SU-DHL-6 (cell line): ENCODE measurements around the gene RETREG1.

Experiments
- EZH2phosphoT487 ChIP-seq: fragments of 200-600 bp; sonication (generic), shearing (Covaris generic); conservative IDR thresholded peaks from 2 replicates; pipeline ENCODE4 v1.6.1; 2018; ENCODE audit warnings: mild to moderate bottlenecking, antibody characterized with exemption, low read length, moderate library complexity, mixed read lengths
- TF ChIP-seq, protein P1 (sequence below): fragments of 200-600 bp; sonication (generic); IDR thresholded peaks from one replicate; pipeline ENCODE4 v1.5.1; 2017; ENCODE audit warnings: antibody characterized with exemption, mild to moderate bottlenecking, low read length, moderate library complexity; ENCODE audit not compliant: insufficient read depth, poor library complexity, severe bottlenecking

DNA sequence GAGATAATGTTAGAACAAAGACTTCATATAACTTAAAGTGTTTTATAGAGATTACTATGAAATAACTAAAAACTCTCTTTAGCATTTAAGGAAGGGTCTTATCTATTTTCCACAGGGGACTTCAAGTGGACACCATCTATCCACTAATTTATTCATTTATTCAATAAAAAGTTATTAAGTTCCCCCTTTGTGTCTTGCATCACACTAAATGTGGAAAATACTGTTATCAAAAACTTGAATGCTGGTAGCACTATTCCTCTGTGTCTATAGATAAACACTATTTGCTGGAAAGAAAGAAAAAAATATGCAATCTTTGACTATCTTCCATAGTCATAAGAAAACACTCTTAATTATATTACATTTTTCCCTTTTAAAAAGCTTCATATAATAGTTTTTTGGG lies 131.1 kb downstream of the RETREG1 start:
- TF ChIP-seq, protein P1, sequence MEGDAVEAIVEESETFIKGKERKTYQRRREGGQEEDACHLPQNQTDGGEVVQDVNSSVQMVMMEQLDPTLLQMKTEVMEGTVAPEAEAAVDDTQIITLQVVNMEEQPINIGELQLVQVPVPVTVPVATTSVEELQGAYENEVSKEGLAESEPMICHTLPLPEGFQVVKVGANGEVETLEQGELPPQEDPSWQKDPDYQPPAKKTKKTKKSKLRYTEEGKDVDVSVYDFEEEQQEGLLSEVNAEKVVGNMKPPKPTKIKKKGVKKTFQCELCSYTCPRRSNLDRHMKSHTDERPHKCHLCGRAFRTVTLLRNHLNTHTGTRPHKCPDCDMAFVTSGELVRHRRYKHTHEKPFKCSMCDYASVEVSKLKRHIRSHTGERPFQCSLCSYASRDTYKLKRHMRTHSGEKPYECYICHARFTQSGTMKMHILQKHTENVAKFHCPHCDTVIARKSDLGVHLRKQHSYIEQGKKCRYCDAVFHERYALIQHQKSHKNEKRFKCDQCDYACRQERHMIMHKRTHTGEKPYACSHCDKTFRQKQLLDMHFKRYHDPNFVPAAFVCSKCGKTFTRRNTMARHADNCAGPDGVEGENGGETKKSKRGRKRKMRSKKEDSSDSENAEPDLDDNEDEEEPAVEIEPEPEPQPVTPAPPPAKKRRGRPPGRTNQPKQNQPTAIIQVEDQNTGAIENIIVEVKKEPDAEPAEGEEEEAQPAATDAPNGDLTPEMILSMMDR: no peak
- TF ChIP-seq EZH2phosphoT487: no peak
